ENCODE measurements around the gene ADAMTS10.
"Not testable (repeated sequence)": the region's sequence is repeated elsewhere in the genome, so short reads cannot be mapped to it uniquely, and the experiment has no call there.

Gene ADAMTS10

GRCh38 chr19:8622886-8623285, 12.4 kb upstream of the ADAMTS10 start:
- not testable (repeated sequence) for DNase-seq

- no peak for DNase-seq
Measured at GRCh38 chr19:8618751-8619150, 8.2 kb upstream of the ADAMTS10 start.

GRCh38 chr19:8617984-8618383, 7.5 kb upstream of the ADAMTS10 start:
- no peak for DNase-seq

GRCh38 chr19:8617325-8617724, 6.8 kb upstream of the ADAMTS10 start:
- not testable (repeated sequence) for DNase-seq

- no peak for DNase-seq
Measured at GRCh38 chr19:8616861-8617260, 6.3 kb upstream of the ADAMTS10 start.

- peak; percentile 3 for DNase-seq
Measured at GRCh38 chr19:8615813-8616596, 5.5 kb upstream of the ADAMTS10 start.

- DNase-seq, result no peak
Measured at GRCh38 chr19:8615024-8615423, 4.5 kb upstream of the ADAMTS10 start.

GRCh38 chr19:8614455-8614854, 3.9 kb upstream of the ADAMTS10 start:
- no peak for DNase-seq

GRCh38 chr19:8612807-8613171, 2.3 kb upstream of the ADAMTS10 start:
- no peak for DNase-seq

GRCh38 chr19:8611877-8612806, 1.6 kb upstream of the ADAMTS10 start:
- DNase-seq, result no peak

GRCh38 chr19:8611391-8611876, 919 bp upstream of the ADAMTS10 start:
- DNase-seq, result no peak

- DNase-seq, result no peak
Measured at GRCh38 chr19:8610936-8611300, 403 bp upstream of the ADAMTS10 start.

- peak; percentile 35 for DNase-seq
Measured at GRCh38 chr19:8609279-8610040, 1.1 kb downstream of the ADAMTS10 start.

- no peak for DNase-seq
Measured at GRCh38 chr19:8608941-8609278, 1.6 kb downstream of the ADAMTS10 start.

GRCh38 chr19:8607386-8607785, 3.1 kb downstream of the ADAMTS10 start:
- no peak for DNase-seq

- DNase-seq, result no peak
Measured at GRCh38 chr19:8605514-8605913, 5.0 kb downstream of the ADAMTS10 start.

GRCh38 chr19:8601796-8602195, 8.7 kb downstream of the ADAMTS10 start:
- DNase-seq, result no peak

GRCh38 chr19:8600816-8601215, 9.7 kb downstream of the ADAMTS10 start:
- DNase-seq, result no peak

- no peak for DNase-seq
Measured at GRCh38 chr19:8600064-8600463, 10.5 kb downstream of the ADAMTS10 start.

- DNase-seq, result no peak
Measured at GRCh38 chr19:8596168-8596567, 14.3 kb downstream of the ADAMTS10 start.

GRCh38 chr19:8595651-8596050, 14.9 kb downstream of the ADAMTS10 start:
- no peak for DNase-seq

- DNase-seq, result no peak
Measured at GRCh38 chr19:8593931-8594330, 16.6 kb downstream of the ADAMTS10 start.
